Natural killer cell (primary cell): ENCODE data around the gene SASH3. TPM values are rescaled to one million over a fixed set of nuclear protein-coding genes. Genes with fewer than 3 reads are reported as not detected.

Experiments used
- ATAC-seq, 3 donors: fragments of 150-1000 bp in 2 of 3; fragments of 200-7000 bp in 1 of 3; cut with Tn5 transposase; 1 replicate in 1 of 3; 2 replicates in 2 of 3; pipeline ENCODE4 v1.10.0; 2021; ENCODE audit warnings: mild to moderate bottlenecking in 2 of 3, moderate library complexity in 2 of 3
- DNase-seq, 2 donors: peaks; one replicate each; pipeline versions ENCODE4 v3.0.0 to v3.0.0-alpha.2; 2013 to 2021; ENCODE audit warnings: mixed read lengths in 1 of 2
- H3K27ac ChIP-seq: one replicate; pipeline ENCODE4 v1.5.1; 2013; ENCODE audit warnings: mild to moderate bottlenecking, low read length
- H3K27me3 ChIP-seq: one replicate; pipeline ENCODE4 v1.6.1; 2013; ENCODE audit warnings: low read length; ENCODE audit not compliant: control insufficient read depth, insufficient read depth
- H3K36me3 ChIP-seq: one replicate; pipeline ENCODE4 v1.6.1; 2013; ENCODE audit warnings: low read length; ENCODE audit not compliant: control insufficient read depth, insufficient read depth
- H3K4me1 ChIP-seq: one replicate; pipeline ENCODE4 v1.6.1; 2013; ENCODE audit warnings: low read length; ENCODE audit not compliant: control insufficient read depth, insufficient read depth
- H3K4me3 ChIP-seq: one replicate; pipeline ENCODE4 v1.5.1; 2013; ENCODE audit warnings: low read length
- H3K9me3 ChIP-seq: one replicate; pipeline ENCODE4 v1.6.1; 2013; ENCODE audit warnings: low read length; ENCODE audit not compliant: control insufficient read depth, insufficient read depth
- H3K27ac Mint-ChIP-seq, 2 donors: one replicate each; pipeline ENCODE4 v1.8.0; 2022; ENCODE audit warnings: mild to moderate bottlenecking in 2 of 2, mixed read lengths in 2 of 2, moderate library complexity in 1 of 2
- H3K27me3 Mint-ChIP-seq, 2 donors: one replicate each; pipeline ENCODE4 v1.8.0; 2022; ENCODE audit warnings: low read depth in 2 of 2, mixed read lengths in 2 of 2
- H3K36me3 Mint-ChIP-seq: one replicate; pipeline ENCODE4 v1.8.0; 2022; ENCODE audit warnings: mixed read lengths
- H3K4me1 Mint-ChIP-seq, 2 donors: one replicate each; pipeline ENCODE4 v1.8.0; 2022; ENCODE audit warnings: mixed read lengths in 2 of 2
- H3K4me3 Mint-ChIP-seq: one replicate; pipeline ENCODE4 v1.8.0; 2022; ENCODE audit warnings: mild to moderate bottlenecking, moderate library complexity, mixed read lengths
- H3K9me3 Mint-ChIP-seq, 2 donors: one replicate each; pipeline ENCODE4 v1.8.0; 2022; ENCODE audit warnings: mixed read lengths in 2 of 2
- CTCF ChIP-seq: fragments of 200-600 bp; IDR thresholded peaks from one replicate; pipeline ENCODE4 v1.8.0; 2022; ENCODE audit warnings: antibody characterized with exemption
- WGBS: methylation state at CpG from one replicate; pipeline ENCODE4 v1.1.7; 2013; ENCODE audit warnings: missing lambda C conversion rate; ENCODE audit not compliant: insufficient coverage; 5-methylcytosine and 5-hydroxymethylcytosine counted together
- intact Hi-C: fragments of 100-400 bp; cut with micrococcal nuclease; formaldehyde crosslinking; loops from one replicate; pipeline ENCODE4 v1.14.2; 2022
- total RNA-seq, 4 donors: library from RNA; stranded (reverse); fragments of 120-200 nt in 1 of 4; gene quantifications; one replicate each; pipeline versions ENCODE4 v1.2.3 to v1.2.4, GENCODE V29; 2013 to 2022

Gene SASH3
- total RNA-seq, 3 donors from 2014 or later (not counting 1 experiment from before 2014, with no cell fraction given) = 356 to 403 (median 392) TPM

GRCh38 chrX:129769467-129770154 lies 10.1 kb upstream of the SASH3 start:
- no peaks in the 10 kb centered on the region for H3K36me3 Mint-ChIP-seq
- H3K4me3 Mint-ChIP-seq = peak overlapping the region; percentile 65
- Histone ChIP-seq H3K4me1 (peaks cover 80% of the 10 kb centered on the region), H3K9me3 (no peaks in the 10 kb centered on the region), H3K4me3 (no peak overlapping the region), H3K36me3 (no peaks in the 10 kb centered on the region), H3K27me3 (no peaks in the 10 kb centered on the region), H3K27ac (peak overlapping the region; percentile 77)
- H3K27ac Mint-ChIP-seq = peak overlapping the region; percentile 75 to 83
- no peaks in the 10 kb centered on the region for H3K9me3 Mint-ChIP-seq
- no peak for TF ChIP-seq CTCF
- no peaks in the 10 kb centered on the region for H3K27me3 Mint-ChIP-seq
- peaks cover 48 to 57% of the 10 kb centered on the region in 2 donors for H3K4me1 Mint-ChIP-seq
- intact Hi-C loops = loop anchor here (1.0 kb wide), 2 partner anchors 9 to 12 kb away; no protein-coding TSS in a partner anchor
- 11% methylated on average over 6 of the region's 9 CpGs for WGBS
- peak; percentile 36 to 72 (median 66) for ATAC-seq
- peak in 1 of 2 donors; percentile 94 for DNase-seq

GRCh38 chrX:129771266-129771995 lies 8.3 kb upstream of the SASH3 start:
- no peak for TF ChIP-seq CTCF
- 65% methylated on average over 12 of the region's 14 CpGs for WGBS
- Mint-ChIP-seq H3K4me3 (peak overlapping the region; percentile 63), H3K9me3 (no peaks in the 10 kb centered on the region), H3K27me3 (no peaks in the 10 kb centered on the region), H3K4me1 (peaks cover 56 to 63% of the 10 kb centered on the region in 2 donors), H3K27ac (peak overlapping the region; percentile 86 to 93), H3K36me3 (no peaks in the 10 kb centered on the region)
- H3K36me3 ChIP-seq = no peaks in the 10 kb centered on the region
- ATAC-seq (no peak), DNase-seq (peak in 1 of 2 donors; percentile 77)
- intact Hi-C loops = no loop called here
- peaks cover 99% of the 10 kb centered on the region for H3K4me1 ChIP-seq
- peak overlapping the region; percentile 95 for H3K27ac ChIP-seq
- no peaks in the 10 kb centered on the region for H3K27me3 ChIP-seq
- H3K9me3 ChIP-seq = no peaks in the 10 kb centered on the region
- no peak overlapping the region for H3K4me3 ChIP-seq

GRCh38 chrX:129772796-129773431 lies 6.8 kb upstream of the SASH3 start:
- ATAC-seq (peak; percentile 58 to 84 (median 70)), DNase-seq (peak; percentile 62 to 73)
- no peaks in the 10 kb centered on the region for H3K27me3 ChIP-seq
- peaks cover 100% of the 10 kb centered on the region for H3K4me1 ChIP-seq
- no peaks in the 10 kb centered on the region for H3K9me3 Mint-ChIP-seq
- no peaks in the 10 kb centered on the region for H3K9me3 ChIP-seq
- H3K36me3 Mint-ChIP-seq = no peaks in the 10 kb centered on the region
- peaks cover 70 to 72% of the 10 kb centered on the region in 2 donors for H3K4me1 Mint-ChIP-seq
- H3K36me3 ChIP-seq = no peaks in the 10 kb centered on the region
- no peaks in the 10 kb centered on the region for H3K27me3 Mint-ChIP-seq
- H3K4me3 ChIP-seq = no peak overlapping the region
- TF ChIP-seq CTCF = no peak
- intact Hi-C loops = no loop called here
- WGBS = 19% methylated on average over 12 of the region's 14 CpGs
- peak overlapping the region; percentile 77 for H3K4me3 Mint-ChIP-seq
- peak overlapping the region; percentile 95 for H3K27ac ChIP-seq
- H3K27ac Mint-ChIP-seq = peak overlapping the region; percentile 86 to 93
